Pericardium fibroblast (primary cell): ENCODE results near the gene NPIPB13. TPM values are rescaled to one million over a fixed set of nuclear protein-coding genes. Genes with fewer than 3 reads are reported as not detected.

Experiments
- total RNA-seq: library from RNA; depleted of rRNA; stranded (reverse); fragments of >200 nt; gene quantifications from 2 replicates; pipeline ENCODE4 v1.2.3, GENCODE V29; 2015

NPIPB13 gene
- 0.26 and 1.9 TPM in 2 replicates for total RNA-seq

DNA sequence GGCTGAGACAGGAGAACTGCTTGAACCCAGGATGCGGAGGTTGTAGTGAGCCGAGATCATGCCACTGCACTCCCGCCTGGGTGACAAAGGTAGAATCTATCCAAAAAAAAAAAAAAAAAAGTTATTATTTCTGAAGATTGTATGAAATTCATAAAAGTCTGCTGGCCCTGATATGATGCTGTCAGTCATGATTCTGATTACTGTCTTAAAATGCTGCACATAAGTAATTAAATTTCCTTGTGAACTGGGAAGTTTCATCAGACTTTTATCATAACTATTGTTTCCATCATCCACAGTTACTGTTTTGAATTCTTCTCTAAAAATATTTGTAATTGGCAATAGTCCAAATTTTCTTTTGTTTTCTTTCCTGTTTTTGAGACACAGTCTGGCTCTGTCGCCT is at the start of gene NPIPB13:
Gene NPIPB13, minus strand, starts transcription at position 101 of the 400 bp plus-strand sequence. CDS start 2,906 bp downstream, outside the sequence.

DNA sequence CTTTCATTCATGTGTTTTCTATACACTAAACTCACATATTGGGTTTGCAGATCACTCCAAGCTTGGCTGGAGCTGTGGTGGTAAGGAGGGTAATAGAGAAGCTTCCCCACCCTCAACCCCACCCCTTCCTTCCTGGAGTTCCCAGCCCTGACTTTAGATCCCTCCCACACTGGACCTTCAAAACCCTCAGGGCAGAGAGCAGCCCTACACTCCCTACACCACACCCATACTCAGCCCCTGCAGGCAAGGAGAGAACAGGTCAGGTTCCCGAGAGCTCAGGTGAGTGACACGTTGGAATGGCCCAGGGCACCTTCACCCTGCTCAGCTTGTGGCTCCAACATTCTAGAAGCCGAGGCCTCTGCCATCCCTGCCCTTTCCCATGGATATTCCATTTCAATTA is 49.2 kb downstream of the NPIPB13 start, which contains the start of gene SULT1A3:
Gene SULT1A3, plus strand, starts transcription at position 207 of the 400 bp plus-strand sequence. CDS start 1,474 bp downstream, outside the sequence.

Other genes starting within 250 kb of the NPIPB13 start
- gene DOC2A, start 237.5 kb downstream of the NPIPB13 start, total RNA-seq, result 0.60 TPM in 1 of 2 replicates, not detected in the other
- gene C16orf92, start 225.3 kb downstream of the NPIPB13 start, total RNA-seq, result not detected in 2 replicates
- gene TLCD3B, start 217.2 kb downstream of the NPIPB13 start, total RNA-seq, result not detected in 2 replicates
- gene ALDOA, start 182.7 kb downstream of the NPIPB13 start, total RNA-seq, result 1,291 and 1,757 TPM in 2 replicates
- gene PPP4C, start 172.5 kb downstream of the NPIPB13 start, total RNA-seq, result 63.2 and 79.7 TPM in 2 replicates
- gene TBX6, start 156.6 kb downstream of the NPIPB13 start, total RNA-seq, result under 0.01 TPM in 1 of 2 replicates, not detected in the other
- 50.2 and 89.3 TPM in 2 replicates for gene YPEL3, start 152.3 kb downstream of the NPIPB13 start, total RNA-seq
- 0.47 and 1.2 TPM in 2 replicates for gene GDPD3, start 134.9 kb downstream of the NPIPB13 start, total RNA-seq
- gene MAPK3, start 125.3 kb downstream of the NPIPB13 start, total RNA-seq, result 63.0 and 70.9 TPM in 2 replicates
- gene CORO1A, start 64.9 kb downstream of the NPIPB13 start, total RNA-seq, result 0.43 and 4.2 TPM in 2 replicates
- gene BOLA2B, start 54.8 kb downstream of the NPIPB13 start, total RNA-seq, result 28.4 and 117 TPM in 2 replicates
- 24.3 and 26.1 TPM in 2 replicates for gene SLX1A, start 54.6 kb downstream of the NPIPB13 start, total RNA-seq
- gene SULT1A3, start 49.2 kb downstream of the NPIPB13 start, total RNA-seq, result 2.6 and 7.0 TPM in 2 replicates
- 34.2 and 44.1 TPM in 2 replicates for gene CD2BP2, start 106.8 kb upstream of the NPIPB13 start, total RNA-seq
- 33.7 and 44.6 TPM in 2 replicates for gene TBC1D10B, start 122.0 kb upstream of the NPIPB13 start, total RNA-seq
- gene MYL11, start 126.3 kb upstream of the NPIPB13 start, total RNA-seq, result 48.3 TPM in 1 of 2 replicates, not detected in the other
- gene SEPTIN1, start 134.1 kb upstream of the NPIPB13 start, total RNA-seq, result 0.51 TPM in 1 of 2 replicates, not detected in the other
- gene ZNF48, start 146.9 kb upstream of the NPIPB13 start, total RNA-seq, result 3.7 and 3.9 TPM in 2 replicates
- 31.0 and 34.2 TPM in 2 replicates for gene ZNF771, start 159.1 kb upstream of the NPIPB13 start, total RNA-seq
- 24.3 and 31.5 TPM in 2 replicates for gene DCTPP1, start 181.6 kb upstream of the NPIPB13 start, total RNA-seq
- 26.9 and 29.8 TPM in 2 replicates for gene SEPHS2, start 197.4 kb upstream of the NPIPB13 start, total RNA-seq
- not detected in 2 replicates for gene ITGAL, start 224.3 kb upstream of the NPIPB13 start, total RNA-seq